BE2C (cell line): ENCODE results near the gene MAN1C1.
A peak's percentile ranks its signal among the peaks of the same experiment; 100 is the strongest.

Experiments used
- DNase-seq: peaks from one replicate; pipeline ENCODE4 v3.0.0-alpha.2; 2020
- H3K27me3 ChIP-seq: fragments of 250-450 bp; sonication (Bioruptor Pico); 2 replicates; pipeline ENCODE4 v1.5.1; 2020; ENCODE audit warnings: mild to moderate bottlenecking
- H3K36me3 ChIP-seq: fragments of 250-450 bp; sonication (Bioruptor Pico); 2 replicates; pipeline ENCODE4 v1.5.1; 2020; ENCODE audit warnings: mild to moderate bottlenecking
- H3K4me1 ChIP-seq: fragments of 250-450 bp; sonication (Bioruptor Pico); 2 replicates; pipeline ENCODE4 v1.5.1; 2020
- H3K4me3 ChIP-seq: 2 replicates; pipeline ENCODE4 v1.5.1; 2011; ENCODE audit warnings: low read depth, low read length
- H3K9me3 ChIP-seq: fragments of 250-450 bp; sonication (Bioruptor Pico); 2 replicates; pipeline ENCODE4 v1.5.1; 2020
- TF ChIP-seq, protein P1 (sequence below): IDR thresholded peaks from 2 replicates; pipeline ENCODE4 v1.5.1; 2012; ENCODE audit warnings: mild to moderate bottlenecking, low read depth, low read length

The MAN1C1 gene

GRCh38 chr1:25612421-25612820, 4.2 kb upstream of the MAN1C1 start:
- Histone ChIP-seq H3K9me3 (no peaks in the 10 kb centered on the region), H3K4me3 (no peak overlapping the region), H3K27me3 (no peaks in the 10 kb centered on the region), H3K36me3 (no peaks in the 10 kb centered on the region), H3K4me1 (no peaks in the 10 kb centered on the region; the same call in 1 of the 2 replicates)
- TF ChIP-seq, protein P1, sequence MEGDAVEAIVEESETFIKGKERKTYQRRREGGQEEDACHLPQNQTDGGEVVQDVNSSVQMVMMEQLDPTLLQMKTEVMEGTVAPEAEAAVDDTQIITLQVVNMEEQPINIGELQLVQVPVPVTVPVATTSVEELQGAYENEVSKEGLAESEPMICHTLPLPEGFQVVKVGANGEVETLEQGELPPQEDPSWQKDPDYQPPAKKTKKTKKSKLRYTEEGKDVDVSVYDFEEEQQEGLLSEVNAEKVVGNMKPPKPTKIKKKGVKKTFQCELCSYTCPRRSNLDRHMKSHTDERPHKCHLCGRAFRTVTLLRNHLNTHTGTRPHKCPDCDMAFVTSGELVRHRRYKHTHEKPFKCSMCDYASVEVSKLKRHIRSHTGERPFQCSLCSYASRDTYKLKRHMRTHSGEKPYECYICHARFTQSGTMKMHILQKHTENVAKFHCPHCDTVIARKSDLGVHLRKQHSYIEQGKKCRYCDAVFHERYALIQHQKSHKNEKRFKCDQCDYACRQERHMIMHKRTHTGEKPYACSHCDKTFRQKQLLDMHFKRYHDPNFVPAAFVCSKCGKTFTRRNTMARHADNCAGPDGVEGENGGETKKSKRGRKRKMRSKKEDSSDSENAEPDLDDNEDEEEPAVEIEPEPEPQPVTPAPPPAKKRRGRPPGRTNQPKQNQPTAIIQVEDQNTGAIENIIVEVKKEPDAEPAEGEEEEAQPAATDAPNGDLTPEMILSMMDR, result no peak
- DNase-seq, result no peak

GRCh38 chr1:25613091-25613490, 3.5 kb upstream of the MAN1C1 start:
- no peak for DNase-seq
- H3K4me3 ChIP-seq, result no peak overlapping the region
- no peaks in the 10 kb centered on the region for H3K27me3 ChIP-seq
- no peaks in the 10 kb centered on the region for H3K36me3 ChIP-seq
- H3K4me1 ChIP-seq, result no peaks in the 10 kb centered on the region; the same call in 1 of the 2 replicates
- no peaks in the 10 kb centered on the region for H3K9me3 ChIP-seq
- TF ChIP-seq, protein P1, result no peak

DNA sequence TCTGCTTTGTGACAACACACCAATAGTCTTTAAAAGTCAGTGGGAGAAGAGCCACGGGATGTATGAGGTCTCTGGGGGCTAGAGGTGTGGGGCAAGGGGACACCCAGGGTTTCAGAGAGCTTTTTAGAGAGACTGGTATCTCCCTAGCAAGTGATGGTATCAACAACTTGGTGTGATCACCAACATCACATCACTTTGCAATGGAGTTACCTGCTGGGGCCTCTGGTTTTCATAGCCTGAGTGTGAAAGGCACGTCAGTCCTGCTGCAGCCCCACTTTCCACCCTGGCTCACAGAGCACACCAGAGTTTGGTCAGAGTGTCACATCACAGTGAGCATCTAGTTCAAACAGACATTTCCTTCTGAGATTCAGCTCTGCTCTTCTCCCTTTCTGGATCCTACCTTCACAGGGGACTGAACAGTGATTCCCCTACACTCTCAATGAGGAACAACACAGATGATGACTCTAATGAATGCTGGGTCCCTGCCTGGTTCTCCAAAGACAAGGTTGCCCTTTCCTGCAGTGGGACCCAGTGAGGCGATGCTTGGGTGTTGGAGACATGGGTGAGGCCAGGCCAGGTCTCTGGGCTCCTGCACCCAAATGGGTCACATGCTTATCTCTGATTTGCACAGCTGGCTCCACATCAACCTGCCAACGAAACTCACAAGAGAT, 2.0 kb upstream of the MAN1C1 start:
- TF ChIP-seq, protein P1, result no peak
- no peaks in the 10 kb centered on the region for H3K36me3 ChIP-seq
- DNase-seq, result no peak
- H3K27me3 ChIP-seq, result no peaks in the 10 kb centered on the region
- no peaks in the 10 kb centered on the region; the same call in none of the 2 replicates for H3K4me1 ChIP-seq
- no peak overlapping the region for H3K4me3 ChIP-seq
- no peaks in the 10 kb centered on the region for H3K9me3 ChIP-seq

GRCh38 chr1:25615172-25615541, 1.4 kb upstream of the MAN1C1 start:
- no peak overlapping the region for H3K4me3 ChIP-seq
- H3K36me3 ChIP-seq, result no peaks in the 10 kb centered on the region
- DNase-seq, result no peak
- TF ChIP-seq, protein P1, result no peak
- no peaks in the 10 kb centered on the region for H3K27me3 ChIP-seq
- no peaks in the 10 kb centered on the region for H3K9me3 ChIP-seq
- no peaks in the 10 kb centered on the region; the same call in none of the 2 replicates for H3K4me1 ChIP-seq

GRCh38 chr1:25615563-25616094, 962 bp upstream of the MAN1C1 start:
- no peaks in the 10 kb centered on the region for H3K9me3 ChIP-seq
- H3K36me3 ChIP-seq, result no peaks in the 10 kb centered on the region
- TF ChIP-seq, protein P1, result no peak
- H3K27me3 ChIP-seq, result no peaks in the 10 kb centered on the region
- no peak for DNase-seq
- no peaks in the 10 kb centered on the region; the same call in none of the 2 replicates for H3K4me1 ChIP-seq
- peak overlapping the region; percentile 58 for H3K4me3 ChIP-seq

DNA sequence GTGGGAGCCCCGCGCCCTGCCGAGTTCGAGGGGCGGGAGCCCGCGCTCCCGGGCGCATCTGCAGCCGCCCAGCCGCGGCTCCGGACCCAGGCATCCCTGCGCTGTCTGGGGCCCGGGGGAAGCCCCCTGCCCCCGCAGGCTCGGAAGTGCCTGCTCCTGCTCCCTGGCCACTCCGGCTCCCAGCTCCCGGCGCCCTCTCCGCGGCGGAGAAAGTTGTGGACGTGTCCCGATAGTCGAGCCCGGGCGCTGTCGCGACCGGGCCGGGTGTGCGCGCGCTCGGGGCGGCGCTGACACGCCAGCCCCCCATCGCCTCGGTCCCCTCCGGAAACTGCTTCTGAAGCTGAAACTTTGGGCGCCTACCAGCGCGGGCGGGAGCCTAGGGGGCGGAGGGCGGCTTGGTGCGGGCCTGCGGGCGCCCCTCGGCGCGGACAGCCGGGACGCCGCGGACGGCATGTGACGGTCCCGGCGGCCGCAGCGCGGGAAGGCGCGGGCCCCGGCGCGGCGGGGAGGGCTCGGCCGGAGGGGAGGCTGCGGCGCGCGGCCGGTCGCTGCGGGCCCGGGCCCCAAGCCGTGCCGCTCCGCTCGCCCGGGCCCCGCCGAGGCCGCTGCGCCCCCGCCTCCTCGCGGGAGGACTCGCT, 515 bp downstream of the MAN1C1 start:
- peak; percentile 20 for DNase-seq
- TF ChIP-seq, protein P1, result no peak
- Histone ChIP-seq H3K27me3 (no peaks in the 10 kb centered on the region), H3K4me1 (no peaks in the 10 kb centered on the region; the same call in 1 of the 2 replicates), H3K9me3 (no peaks in the 10 kb centered on the region), H3K4me3 (peak overlapping the region; percentile 62), H3K36me3 (no peaks in the 10 kb centered on the region)
